ENCODE results near the gene GIPC1.

The GIPC1 gene

GRCh38 chr19:14472202-14472938, 23.6 kb downstream of the GIPC1 start:
- peak; percentile 98 to 99 (median 99) for TF ChIP-seq CTCF (IDR thresholded peaks at IDR 0.05; ENCODE audit: unreplicated experiment in 3 of 3)
- Mint-ChIP-seq H3K4me1 (peaks cover 21% of the 10 kb centered on the region), H3K4me3 (peak overlapping the region in 1 of 3 experiments; percentile 41), H3K9me3 (no peaks in the 10 kb centered on the region), H3K36me3 (ENCODE audit: low read depth) (peaks cover 17% of the 10 kb centered on the region), H3K27me3 (ENCODE audit: low read depth) (peaks cover 5% of the 10 kb centered on the region), H3K27ac (no peak overlapping the region)

- H3K36me3 Mint-ChIP-seq (ENCODE audit: low read depth) = peaks cover 16% of the 10 kb centered on the region
- no peak for TF ChIP-seq CTCF (IDR thresholded peaks at IDR 0.05; ENCODE audit: unreplicated experiment in 3 of 3)
- peak overlapping the region in 1 of 3 experiments; percentile 19 for H3K4me3 Mint-ChIP-seq
- no peaks in the 10 kb centered on the region for H3K9me3 Mint-ChIP-seq
- no peak overlapping the region for H3K27ac Mint-ChIP-seq
- H3K4me1 Mint-ChIP-seq = peaks cover 14% of the 10 kb centered on the region
- H3K27me3 Mint-ChIP-seq (ENCODE audit: low read depth) = peaks cover 5% of the 10 kb centered on the region
These were observed 24.3 kb downstream of the GIPC1 start for GRCh38 chr19:14471436-14472187.

GRCh38 chr19:14470031-14470876, 25.7 kb downstream of the GIPC1 start:
- Mint-ChIP-seq H3K27me3 (ENCODE audit: low read depth) (peaks cover 5% of the 10 kb centered on the region), H3K36me3 (ENCODE audit: low read depth) (peaks cover 24% of the 10 kb centered on the region), H3K27ac (no peak overlapping the region), H3K4me3 (no peak overlapping the region), H3K9me3 (no peaks in the 10 kb centered on the region), H3K4me1 (peaks cover 5% of the 10 kb centered on the region)
- no peak for TF ChIP-seq CTCF (IDR thresholded peaks at IDR 0.05; ENCODE audit: unreplicated experiment in 3 of 3)

- Mint-ChIP-seq H3K4me1 (no peaks in the 10 kb centered on the region), H3K9me3 (no peaks in the 10 kb centered on the region), H3K36me3 (ENCODE audit: low read depth) (peaks cover 33% of the 10 kb centered on the region), H3K27ac (no peak overlapping the region), H3K4me3 (no peak overlapping the region), H3K27me3 (ENCODE audit: low read depth) (peaks cover under 1% of the 10 kb centered on the region)
- no peak for TF ChIP-seq CTCF (IDR thresholded peaks at IDR 0.05; ENCODE audit: unreplicated experiment in 3 of 3)
These were observed 28.1 kb downstream of the GIPC1 start for GRCh38 chr19:14467816-14468215.

GRCh38 chr19:14467391-14467790, 28.5 kb downstream of the GIPC1 start:
- Mint-ChIP-seq H3K4me3 (no peak overlapping the region), H3K27ac (no peak overlapping the region), H3K27me3 (ENCODE audit: low read depth) (no peaks in the 10 kb centered on the region), H3K36me3 (ENCODE audit: low read depth) (peaks cover 37% of the 10 kb centered on the region), H3K9me3 (no peaks in the 10 kb centered on the region), H3K4me1 (no peaks in the 10 kb centered on the region)
- TF ChIP-seq CTCF (IDR thresholded peaks at IDR 0.05; ENCODE audit: unreplicated experiment in 3 of 3) = no peak

Data from nephron (organoid).